PC-9 (cell line): ENCODE results near the gene IGFBP5.

Experiments used
- EZH2 ChIP-seq: fragments of 200-600 bp; sonication (generic); IDR thresholded peaks from 2 replicates; pipeline ENCODE4 v1.8.0; 2017; ENCODE audit warnings: antibody characterized with exemption, low read depth
- TF ChIP-seq, protein P1 (sequence below): fragments of 200-600 bp; sonication (generic); conservative IDR thresholded peaks from 2 replicates; pipeline ENCODE4 v1.6.1; 2017; ENCODE audit warnings: mixed run types, antibody characterized with exemption, mild to moderate bottlenecking, moderate library complexity

- TF ChIP-seq, protein P1, sequence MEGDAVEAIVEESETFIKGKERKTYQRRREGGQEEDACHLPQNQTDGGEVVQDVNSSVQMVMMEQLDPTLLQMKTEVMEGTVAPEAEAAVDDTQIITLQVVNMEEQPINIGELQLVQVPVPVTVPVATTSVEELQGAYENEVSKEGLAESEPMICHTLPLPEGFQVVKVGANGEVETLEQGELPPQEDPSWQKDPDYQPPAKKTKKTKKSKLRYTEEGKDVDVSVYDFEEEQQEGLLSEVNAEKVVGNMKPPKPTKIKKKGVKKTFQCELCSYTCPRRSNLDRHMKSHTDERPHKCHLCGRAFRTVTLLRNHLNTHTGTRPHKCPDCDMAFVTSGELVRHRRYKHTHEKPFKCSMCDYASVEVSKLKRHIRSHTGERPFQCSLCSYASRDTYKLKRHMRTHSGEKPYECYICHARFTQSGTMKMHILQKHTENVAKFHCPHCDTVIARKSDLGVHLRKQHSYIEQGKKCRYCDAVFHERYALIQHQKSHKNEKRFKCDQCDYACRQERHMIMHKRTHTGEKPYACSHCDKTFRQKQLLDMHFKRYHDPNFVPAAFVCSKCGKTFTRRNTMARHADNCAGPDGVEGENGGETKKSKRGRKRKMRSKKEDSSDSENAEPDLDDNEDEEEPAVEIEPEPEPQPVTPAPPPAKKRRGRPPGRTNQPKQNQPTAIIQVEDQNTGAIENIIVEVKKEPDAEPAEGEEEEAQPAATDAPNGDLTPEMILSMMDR, result no peak
- no peak for TF ChIP-seq EZH2
Observed at GRCh38 chr2:216635171-216635570, 60.2 kb downstream of the IGFBP5 start.
